ENCODE measurements around the gene ITGA7. TPM values are rescaled to one million over a fixed set of nuclear protein-coding genes. Genes with fewer than 3 reads are reported as not detected.

Gene ITGA7
- total RNA-seq, 1 donor from 2014 or later: 26.5 TPM

- Histone ChIP-seq H3K4me1 (ENCODE audit: insufficient read depth, low read length) (no peaks in the 10 kb centered on the region), H3K4me2 (ENCODE audit: low read length) (no peak overlapping the region), H3K27ac (ENCODE audit: low read depth, low read length) (no peak overlapping the region), H3K9ac (ENCODE audit: low read length) (no peak overlapping the region), H3K4me3 (ENCODE audit: insufficient read depth, low read depth, low read length) (no peak overlapping the region), H4K20me1 (ENCODE audit: insufficient read depth, low read length) (no peaks in the 10 kb centered on the region), H3K27me3 (ENCODE audit: insufficient read depth, low read length) (no peaks in the 10 kb centered on the region), H3K9me3 (ENCODE audit: insufficient read depth, low read depth, low read length) (no peaks in the 10 kb centered on the region), H3K36me3 (ENCODE audit: insufficient read depth, low read length) (no peaks in the 10 kb centered on the region), H3K79me2 (ENCODE audit: insufficient read depth, low read length) (no peaks in the 10 kb centered on the region), H2AFZ (ENCODE audit: low read depth, low read length) (no peak overlapping the region)
- H3K27ac Mint-ChIP-seq (ENCODE audit: unreplicated experiment): no peak overlapping the region
- no peaks in the 10 kb centered on the region for H3K36me3 Mint-ChIP-seq (ENCODE audit: low read depth, unreplicated experiment)
- TF ChIP-seq CTCF (IDR thresholded peaks at IDR 0.05; ENCODE audit: insufficient read depth, low read depth, low read length) (no peak), EZH2 (IDR thresholded peaks at IDR 0.05; ENCODE audit: insufficient read depth, low read length) (no peak)
- peaks cover 10% of the 10 kb centered on the region for H3K27me3 Mint-ChIP-seq (ENCODE audit: low read depth, unreplicated experiment)
- no peak for DNase-seq (ENCODE audit: low read depth)
- no peaks in the 10 kb centered on the region for H3K4me1 Mint-ChIP-seq (ENCODE audit: low read depth, unreplicated experiment)
- H3K9me3 Mint-ChIP-seq (ENCODE audit: unreplicated experiment): peaks cover 1% of the 10 kb centered on the region
- no peak overlapping the region for H3K4me3 Mint-ChIP-seq (ENCODE audit: unreplicated experiment)
- FAIRE-seq: no peak
These were observed 32.0 kb downstream of the ITGA7 start for GRCh38 chr12:55675666-55676065.

GRCh38 chr12:55673638-55674037 is 34.1 kb downstream of the ITGA7 start:
- peaks cover 1% of the 10 kb centered on the region for H3K9me3 Mint-ChIP-seq (ENCODE audit: unreplicated experiment)
- no peak overlapping the region for H3K4me3 Mint-ChIP-seq (ENCODE audit: unreplicated experiment)
- Histone ChIP-seq H3K79me2 (ENCODE audit: insufficient read depth, low read length) (no peaks in the 10 kb centered on the region), H3K27me3 (ENCODE audit: insufficient read depth, low read length) (no peaks in the 10 kb centered on the region), H3K27ac (ENCODE audit: low read depth, low read length) (no peak overlapping the region), H3K9me3 (ENCODE audit: insufficient read depth, low read depth, low read length) (no peaks in the 10 kb centered on the region), H3K4me2 (ENCODE audit: low read length) (no peak overlapping the region), H2AFZ (ENCODE audit: low read depth, low read length) (no peak overlapping the region), H3K36me3 (ENCODE audit: insufficient read depth, low read length) (no peaks in the 10 kb centered on the region), H3K4me3 (ENCODE audit: insufficient read depth, low read depth, low read length) (no peak overlapping the region), H3K4me1 (ENCODE audit: insufficient read depth, low read length) (no peaks in the 10 kb centered on the region), H4K20me1 (ENCODE audit: insufficient read depth, low read length) (no peaks in the 10 kb centered on the region), H3K9ac (ENCODE audit: low read length) (no peak overlapping the region)
- DNase-seq (ENCODE audit: low read depth) (no peak), FAIRE-seq (no peak)
- TF ChIP-seq EZH2 (IDR thresholded peaks at IDR 0.05; ENCODE audit: insufficient read depth, low read length) (no peak), CTCF (IDR thresholded peaks at IDR 0.05; ENCODE audit: insufficient read depth, low read depth, low read length) (no peak)
- no peaks in the 10 kb centered on the region for H3K36me3 Mint-ChIP-seq (ENCODE audit: low read depth, unreplicated experiment)
- no peak overlapping the region for H3K27ac Mint-ChIP-seq (ENCODE audit: unreplicated experiment)
- H3K27me3 Mint-ChIP-seq (ENCODE audit: low read depth, unreplicated experiment): peaks cover 11% of the 10 kb centered on the region
- no peaks in the 10 kb centered on the region for H3K4me1 Mint-ChIP-seq (ENCODE audit: low read depth, unreplicated experiment)

GRCh38 chr12:55671746-55672145 is 36.0 kb downstream of the ITGA7 start:
- DNase-seq (ENCODE audit: low read depth) (no peak), FAIRE-seq (no peak)
- no peaks in the 10 kb centered on the region for H3K36me3 ChIP-seq (ENCODE audit: insufficient read depth, low read length)
- no peaks in the 10 kb centered on the region for H3K27me3 ChIP-seq (ENCODE audit: insufficient read depth, low read length)
- Mint-ChIP-seq H3K27me3 (ENCODE audit: low read depth, unreplicated experiment) (peaks cover 11% of the 10 kb centered on the region), H3K4me3 (ENCODE audit: unreplicated experiment) (no peak overlapping the region), H3K9me3 (ENCODE audit: unreplicated experiment) (peaks cover 1% of the 10 kb centered on the region), H3K4me1 (ENCODE audit: low read depth, unreplicated experiment) (no peaks in the 10 kb centered on the region), H3K27ac (ENCODE audit: unreplicated experiment) (no peak overlapping the region), H3K36me3 (ENCODE audit: low read depth, unreplicated experiment) (no peaks in the 10 kb centered on the region)
- H3K9me3 ChIP-seq (ENCODE audit: insufficient read depth, low read depth, low read length): no peaks in the 10 kb centered on the region
- H4K20me1 ChIP-seq (ENCODE audit: insufficient read depth, low read length): no peaks in the 10 kb centered on the region
- no peak for TF ChIP-seq CTCF (IDR thresholded peaks at IDR 0.05; ENCODE audit: insufficient read depth, low read depth, low read length)
- TF ChIP-seq EZH2 (IDR thresholded peaks at IDR 0.05; ENCODE audit: insufficient read depth, low read length): no peak
- H3K9ac ChIP-seq (ENCODE audit: low read length): no peak overlapping the region
- H3K4me3 ChIP-seq (ENCODE audit: insufficient read depth, low read depth, low read length): no peak overlapping the region
- no peaks in the 10 kb centered on the region for H3K4me1 ChIP-seq (ENCODE audit: insufficient read depth, low read length)
- no peaks in the 10 kb centered on the region for H3K79me2 ChIP-seq (ENCODE audit: insufficient read depth, low read length)
- no peak overlapping the region for H3K4me2 ChIP-seq (ENCODE audit: low read length)
- H3K27ac ChIP-seq (ENCODE audit: low read depth, low read length): no peak overlapping the region
- H2AFZ ChIP-seq (ENCODE audit: low read depth, low read length): no peak overlapping the region

Measured in astrocyte (in vitro differentiated cells and primary cell).